H1 (cell line): ENCODE data around the gene PDZD8. TPM values are rescaled to one million over a fixed set of nuclear protein-coding genes. Genes with fewer than 3 reads are reported as not detected.

Experiments
- GABPA ChIP-seq: IDR thresholded peaks from 2 replicates; pipeline ENCODE4 v1.6.1; 2011; ENCODE audit warnings: mild to moderate bottlenecking, low read length, moderate library complexity, borderline replicate concordance; ENCODE audit not compliant: insufficient read depth
- KDM5A ChIP-seq: fragments of 200-600 bp; IDR thresholded peaks from 2 replicates; pipeline ENCODE4 v1.7.1; 2012; ENCODE audit warnings: mild to moderate bottlenecking, low read length, inconsistent platforms, mixed read lengths
- polyA plus RNA-seq, 7 experiments: library from polyadenylated mRNA; depleted of rRNA in 3 of 7; stranded (reverse) in 5 of 7; unstranded in 2 of 7; fragments of >200 nt in 5 of 7; fragments of 200-250 nt in 2 of 7; gene quantifications; 1 replicate in 5 of 7; 2 replicates in 1 of 7; 4 replicates in 1 of 7; pipeline versions ENCODE4 v1.2.1 to v1.2.3, GENCODE V29; 2011 to 2013; ENCODE audit warnings: missing spikeins in 2 of 7, mixed read lengths in 2 of 7
- total RNA-seq: library from RNA; stranded (reverse); fragmentation: NEBNext Ultra II Directional; extraction: Animal tissue kit (Norgen Biotek cat#: 25700); gene quantifications from 2 replicates; pipeline ENCODE4 v1.2.1, GENCODE V29; 2021

PDZD8 gene
- total and polyA plus RNA-seq, 2 of the 8 experiments (the other 6 are each of a cell fraction or from before 2014, with no cell fraction given), result 10.9 to 50.1 TPM

DNA sequence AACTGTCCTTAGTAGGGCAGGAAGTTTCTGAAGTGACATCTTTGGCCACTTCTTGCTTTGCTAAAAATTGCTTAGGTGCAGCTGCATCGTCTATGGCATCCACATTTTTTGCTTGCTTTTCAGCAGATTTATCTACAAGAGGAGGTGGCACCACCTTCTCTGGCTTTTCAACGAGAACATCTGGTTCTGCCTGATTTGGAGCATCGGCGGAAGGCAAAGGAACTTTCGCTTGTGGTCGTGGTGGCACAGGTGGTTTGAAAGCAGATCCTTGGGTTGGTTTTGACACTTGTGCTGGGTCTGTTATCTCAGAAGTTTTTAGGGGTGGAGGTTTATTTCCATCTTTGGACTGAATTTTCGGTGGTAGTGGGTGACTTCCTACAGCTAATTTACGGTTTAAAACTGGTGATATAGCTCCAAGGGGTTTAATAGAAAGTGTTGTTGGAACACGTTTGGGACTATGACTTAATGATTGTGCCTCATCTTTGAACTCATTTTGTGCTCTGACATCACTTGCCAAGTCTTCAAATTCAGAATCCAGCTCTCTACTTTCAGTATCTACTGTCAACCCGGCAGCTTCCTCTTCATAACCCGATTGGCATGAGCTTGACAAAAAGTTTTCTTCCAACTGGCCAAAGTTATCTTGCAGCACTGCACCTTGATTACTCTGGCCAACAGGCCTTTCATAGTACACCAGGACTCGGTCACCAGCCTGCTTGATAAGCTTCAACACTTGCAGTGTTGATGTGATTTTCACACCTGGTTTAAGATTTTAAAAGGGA is 90.3 kb downstream of the PDZD8 start (continued):
- TF ChIP-seq GABPA, result no peak
- no peak for TF ChIP-seq KDM5A
